Right lobe of liver (tissue), 6 donors: ENCODE results near the gene ADARB2. TPM values are rescaled to one million over a fixed set of nuclear protein-coding genes. Genes with fewer than 3 reads are reported as not detected.
"Not testable (repeated sequence)": the region's sequence is repeated elsewhere in the genome, so short reads cannot be mapped to it uniquely, and the experiment has no call there.

Source experiments
- ATAC-seq, 4 donors: fragments of 200-7000 bp; cut with Tn5 transposase; one replicate each; pipeline ENCODE4 v1.9.1; 2020; ENCODE audit warnings: mild to moderate bottlenecking in 4 of 4, moderate library complexity in 4 of 4
- DNase-seq, 3 donors: peaks; one replicate each; pipeline ENCODE4 v3.0.0-alpha.2; 2020
- H3K27ac ChIP-seq, 3 donors: fragments of 200-600 bp; one replicate each; pipeline ENCODE4 v1.8.0; 2022
- H3K27me3 ChIP-seq, 2 donors: fragments of 200-600 bp; one replicate each; pipeline ENCODE4 v1.8.0; 2022
- H3K36me3 ChIP-seq, 4 donors: fragments of 200-600 bp; sonication (generic) in 1 of 4; one replicate each; pipeline versions ENCODE4 v1.5.1 to v1.8.0; 2017 to 2022; ENCODE audit warnings: control low read depth in 1 of 4
- H3K4me1 ChIP-seq, 4 donors: fragments of 200-600 bp; sonication (generic) in 1 of 4; one replicate each; pipeline versions ENCODE4 v1.5.1 to v1.8.0; 2017 to 2022; ENCODE audit warnings: control low read depth in 1 of 4
- H3K4me3 ChIP-seq, 3 donors: fragments of 200-600 bp; one replicate each; pipeline ENCODE4 v1.8.0; 2022
- H3K9me3 ChIP-seq, 4 donors: fragments of 200-600 bp; sonication (generic) in 1 of 4; one replicate each; pipeline versions ENCODE4 v1.5.1 to v1.8.0; 2017 to 2022; ENCODE audit warnings: control low read depth in 1 of 4
- CTCF ChIP-seq, 4 donors: fragments of 200-600 bp in 3 of 4; fragments of 450-650 bp in 1 of 4; IDR thresholded peaks; one replicate each; pipeline versions ENCODE4 v1.5.1 to v1.8.0; 2016 to 2022; ENCODE audit warnings: antibody characterized with exemption in 4 of 4, mild to moderate bottlenecking in 2 of 4
- POLR2A ChIP-seq: fragments of 450-650 bp; IDR thresholded peaks from one replicate; pipeline ENCODE4 v1.6.1; 2017; ENCODE audit warnings: antibody characterized with exemption, mild to moderate bottlenecking
- WGBS: methylation state at CpG from one replicate; pipeline ENCODE4 v1.1.6; 2018; ENCODE audit warnings: low coverage, low lambda C conversion rate; ENCODE audit not compliant: insufficient coverage; ENCODE audit errors: missing lambda C conversion rate; 5-methylcytosine and 5-hydroxymethylcytosine counted together
- intact Hi-C, 2 donors: fragments of 100-400 bp; cut with DNase I; formaldehyde crosslinking; loops; one replicate each; pipeline versions ENCODE4 v1.11.2 to v1.14.1; 2022
- total RNA-seq, 6 experiments: library from RNA; depleted of rRNA in 2 of 6; stranded (reverse); fragments of >200 nt in 2 of 6; fragmentation: NEBNext Ultra II Directional in 3 of 6; extraction: Animal tissue kit (Norgen Biotek cat#: 25700) in 3 of 6; gene quantifications; one replicate each; pipeline versions ENCODE4 v1.1.0 to v1.2.4, GENCODE V29; 2016 to 2023
- donor health status: DM: no; HTN: yes; CAD: no.
- donor health status: DM: no; HTN: no; CAD: no.
- donor health status: DM: no; HTN: no; CAD: no.
- donor health status: DM: no; HTN: yes; CAD: no.
- donor health status: DM: no; HTN: yes; CAD: no.

Gene ADARB2
- total RNA-seq, 6 experiments from 2014 or later: 0.07 to 0.68 (median 0.42) TPM

- no peak for TF ChIP-seq CTCF (IDR thresholded peaks at IDR 0.05)
- TF ChIP-seq POLR2A: no peak
- Histone ChIP-seq H3K4me3 (no peak overlapping the region), H3K27me3 (no peaks in the 10 kb centered on the region), H3K36me3 (no peaks in the 10 kb centered on the region), H3K9me3 (no peaks in the 10 kb centered on the region), H3K4me1 (no peaks in the 10 kb centered on the region), H3K27ac (no peak overlapping the region)
- 75% methylated on average over 1 of the region's 4 CpGs for WGBS
- ATAC-seq: peak in 1 of 4 donors; percentile 23
- no peak for DNase-seq
- intact Hi-C loops: no loop called here
Measured at GRCh38 chr10:1345368-1345767, 392.0 kb downstream of the ADARB2 start.

GRCh38 chr10:1344846-1345245 is 392.5 kb downstream of the ADARB2 start:
- no peak for TF ChIP-seq POLR2A
- TF ChIP-seq CTCF (IDR thresholded peaks at IDR 0.05): no peak
- intact Hi-C loops: no loop called here
- H3K4me1 ChIP-seq: no peaks in the 10 kb centered on the region
- no peak overlapping the region for H3K27ac ChIP-seq
- no peaks in the 10 kb centered on the region for H3K36me3 ChIP-seq
- ATAC-seq (no peak), DNase-seq (no peak)
- H3K9me3 ChIP-seq: no peaks in the 10 kb centered on the region
- no peak overlapping the region for H3K4me3 ChIP-seq
- no peaks in the 10 kb centered on the region for H3K27me3 ChIP-seq
- 60% methylated on average over 2 of the region's 17 CpGs for WGBS

- H3K4me1 ChIP-seq: no peaks in the 10 kb centered on the region
- no peak overlapping the region for H3K27ac ChIP-seq
- ATAC-seq (no peak), DNase-seq (no peak)
- no peaks in the 10 kb centered on the region for H3K27me3 ChIP-seq
- H3K4me3 ChIP-seq: no peak overlapping the region
- intact Hi-C loops: no loop called here
- no peaks in the 10 kb centered on the region for H3K9me3 ChIP-seq
- TF ChIP-seq CTCF (IDR thresholded peaks at IDR 0.05) (no peak), POLR2A (no peak)
- 71% methylated on average over 8 of the region's 13 CpGs for WGBS
- H3K36me3 ChIP-seq: no peaks in the 10 kb centered on the region
Measured at GRCh38 chr10:1344408-1344807, 392.9 kb downstream of the ADARB2 start.

- H3K4me1 ChIP-seq: no peaks in the 10 kb centered on the region
- intact Hi-C loops: no loop called here
- ATAC-seq (no peak), DNase-seq (no peak)
- no peaks in the 10 kb centered on the region for H3K27me3 ChIP-seq
- no peak overlapping the region for H3K4me3 ChIP-seq
- TF ChIP-seq POLR2A: no peak
- TF ChIP-seq CTCF (IDR thresholded peaks at IDR 0.05): no peak
- 63% methylated on average over 5 of the region's 5 CpGs for WGBS
- H3K27ac ChIP-seq: no peak overlapping the region
- no peaks in the 10 kb centered on the region for H3K9me3 ChIP-seq
- no peaks in the 10 kb centered on the region for H3K36me3 ChIP-seq
Measured at GRCh38 chr10:1343176-1343575, 394.1 kb downstream of the ADARB2 start.

- WGBS: 91% methylated on average over 6 of the region's 14 CpGs
- intact Hi-C loops, H3K36me3 ChIP-seq, H3K4me3 ChIP-seq, H3K27me3 ChIP-seq, H3K4me1 ChIP-seq, DNase-seq, ATAC-seq, H3K9me3 ChIP-seq, H3K27ac ChIP-seq: not testable (repeated sequence)
Measured at GRCh38 chr10:1341052-1341451, 396.3 kb downstream of the ADARB2 start.
